Stimulated activated CD4-positive, alpha-beta T cell treated with anti-CD3 and anti-CD28 coated beads, Interleukin-2, amount 100 ng/mL, for 48 hours (primary cell): ENCODE measurements around the gene RFX4.
A peak's percentile ranks its signal among the peaks of the same experiment; 100 is the strongest.

Experiments
- DNase-seq, 2 donors: peaks; one replicate each; pipeline ENCODE4 v3.0.0-alpha.2; 2020

Gene RFX4

DNA sequence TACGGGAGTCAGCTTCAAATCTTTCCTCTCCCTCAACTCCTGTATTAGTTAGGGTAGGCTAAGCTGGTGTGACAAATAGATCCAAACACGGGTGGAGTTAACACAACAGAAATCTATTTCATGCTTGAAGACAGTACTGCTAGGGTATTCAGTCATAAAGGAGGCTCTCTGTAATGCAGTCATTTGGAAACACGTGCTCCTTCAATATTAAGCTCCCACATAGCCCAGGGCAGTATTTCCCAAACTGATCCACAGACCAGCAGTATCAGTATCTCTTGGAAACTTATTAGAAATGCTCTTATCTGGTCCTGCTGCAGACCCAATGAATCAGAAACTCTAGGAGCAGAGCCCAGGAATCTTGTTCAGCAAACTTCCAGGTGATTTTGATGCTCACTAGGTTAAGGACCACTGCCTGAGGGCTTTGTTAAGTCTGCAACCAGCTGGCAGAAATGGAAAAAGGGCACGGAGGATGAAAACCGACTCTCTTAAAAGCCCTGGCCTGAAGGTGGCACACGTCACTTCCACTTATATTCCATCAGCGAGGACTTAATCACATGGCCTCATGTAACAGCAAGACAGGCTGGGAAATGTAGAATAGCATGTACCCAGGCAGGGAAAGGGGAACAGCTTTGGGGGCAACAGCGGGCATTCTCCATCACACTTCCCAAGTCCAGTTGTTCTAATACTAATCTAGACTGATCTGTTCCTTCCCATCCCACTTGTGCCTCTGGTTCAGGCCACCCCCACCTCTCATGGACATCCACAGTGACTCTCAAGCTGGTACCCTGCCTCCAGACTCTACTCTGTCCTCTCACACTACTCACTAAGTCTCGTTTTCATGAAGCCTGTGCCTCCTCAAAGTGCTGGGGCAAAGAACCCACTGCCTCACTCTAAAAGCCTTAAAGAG lies 153.5 kb downstream of the RFX4 start:
- DNase-seq: no peak

DNA sequence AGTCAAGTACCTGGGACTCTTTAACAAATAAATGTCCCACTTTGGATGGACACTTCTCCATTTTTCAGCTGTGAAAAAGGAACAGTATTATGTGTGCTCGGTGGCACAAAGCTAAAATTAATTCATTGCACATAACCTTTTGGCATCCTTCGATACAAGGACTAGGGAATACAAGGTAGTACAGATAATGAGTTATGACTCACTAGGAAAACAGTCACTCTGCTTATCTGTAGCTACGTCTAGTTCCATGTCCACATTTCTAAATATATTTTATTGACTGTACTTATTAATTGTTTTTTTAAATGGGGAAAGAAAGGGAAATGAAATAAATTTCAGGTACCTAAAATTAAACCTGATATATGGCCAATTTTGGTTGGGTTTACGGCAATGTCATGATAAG lies 156.5 kb downstream of the RFX4 start:
- no peak for DNase-seq

DNA sequence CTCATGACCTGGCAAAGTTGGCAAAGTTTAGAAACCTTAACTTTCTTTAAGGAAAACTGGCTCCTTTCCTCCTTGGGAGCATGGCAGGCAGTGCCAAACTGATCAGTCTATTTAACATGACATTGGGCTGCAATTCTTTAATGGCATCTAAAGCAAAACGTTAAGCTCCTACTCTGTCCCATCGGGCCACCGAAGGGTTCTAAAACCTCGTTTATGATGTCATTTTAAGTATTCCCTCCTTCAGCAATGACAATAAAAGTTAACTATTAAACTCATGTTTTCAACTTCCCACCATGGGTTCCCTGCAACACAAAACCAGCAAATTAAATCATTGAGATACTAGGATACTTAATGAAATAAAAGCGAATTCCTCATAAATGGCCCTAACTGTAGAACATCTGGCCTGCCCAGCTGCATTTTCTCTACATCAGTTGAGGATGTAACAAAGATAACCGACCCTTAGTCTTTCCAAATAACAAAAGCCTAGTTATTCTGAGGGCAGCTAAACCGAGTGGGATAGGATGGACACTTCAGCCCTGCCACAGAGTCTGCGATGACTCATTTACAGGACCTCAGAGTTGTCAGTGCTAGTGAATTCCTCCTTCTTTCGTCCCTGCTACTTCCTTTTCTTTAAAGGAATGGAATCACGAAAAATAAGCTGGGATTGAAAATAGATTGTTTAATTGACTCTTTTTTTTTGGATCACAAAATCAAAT lies 157.2 kb downstream of the RFX4 start:
- no peak for DNase-seq

DNA sequence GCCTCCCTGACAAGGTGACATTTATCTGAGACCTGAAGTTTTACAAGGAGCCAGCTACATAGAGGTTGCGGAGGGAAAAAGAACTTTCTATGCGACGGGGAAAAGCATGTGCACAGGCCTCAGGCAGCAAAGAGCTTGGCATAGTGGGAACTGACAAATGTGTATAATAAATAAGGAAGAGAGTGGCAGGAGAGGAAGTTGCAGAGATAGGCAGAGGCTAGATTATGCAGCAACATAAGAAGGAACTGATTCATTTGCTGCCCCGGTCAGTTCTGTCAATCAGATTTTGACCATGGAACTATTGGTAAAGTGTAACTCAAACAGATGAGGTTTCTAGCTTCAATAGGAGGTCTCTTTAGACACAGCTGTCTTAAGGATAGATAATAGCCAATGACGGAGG lies 158.0 kb downstream of the RFX4 start:
- no peak for DNase-seq

DNA sequence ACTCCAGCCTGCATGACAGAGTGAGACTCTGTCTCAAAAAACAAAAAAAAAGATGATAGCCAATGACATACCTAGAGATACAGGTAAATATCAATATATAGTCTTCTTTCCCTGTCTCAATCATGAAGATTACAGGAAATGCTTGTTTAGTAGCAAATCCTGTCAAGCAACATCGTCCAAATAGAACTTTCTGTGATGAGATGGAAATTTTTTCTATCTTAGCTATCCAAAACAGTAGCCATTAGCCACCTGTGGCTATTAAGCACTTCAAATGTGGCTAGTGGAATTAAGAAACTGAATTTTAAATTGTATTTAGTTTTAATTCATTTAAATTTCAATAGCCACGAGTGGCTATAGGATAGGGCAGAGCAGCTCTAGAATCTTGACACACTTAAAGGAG lies 158.4 kb downstream of the RFX4 start:
- no peak for DNase-seq

GRCh38 chr12:106743270-106743988 lies 160.6 kb downstream of the RFX4 start:
- DNase-seq: no peak

- DNase-seq: no peak
These were observed 161.8 kb downstream of the RFX4 start for GRCh38 chr12:106744600-106744999.

GRCh38 chr12:106745181-106745745 lies 162.5 kb downstream of the RFX4 start:
- no peak for DNase-seq

DNA sequence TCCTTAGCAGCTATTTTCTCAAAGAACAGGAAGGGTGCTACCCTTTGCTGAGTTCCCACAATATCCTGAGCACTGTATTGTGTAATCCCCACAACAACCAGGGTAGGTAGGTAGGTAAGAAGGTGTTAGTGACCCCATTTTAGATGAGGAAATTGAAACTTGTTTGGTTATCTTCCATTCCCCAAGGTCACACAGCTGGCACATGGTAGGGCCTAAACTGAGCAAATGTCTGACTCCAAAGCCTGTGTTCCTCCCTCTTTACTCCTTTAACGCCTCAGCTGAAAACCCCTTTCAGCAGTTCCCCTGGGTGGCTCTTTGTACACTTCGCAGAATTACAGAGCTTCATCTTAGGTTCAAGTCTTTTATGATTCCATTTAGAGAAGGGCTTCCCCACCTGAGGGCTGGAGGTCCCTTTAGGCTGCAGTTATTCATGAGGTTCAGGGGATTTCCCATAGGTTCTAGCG lies 165.2 kb downstream of the RFX4 start:
- no peak for DNase-seq

DNA sequence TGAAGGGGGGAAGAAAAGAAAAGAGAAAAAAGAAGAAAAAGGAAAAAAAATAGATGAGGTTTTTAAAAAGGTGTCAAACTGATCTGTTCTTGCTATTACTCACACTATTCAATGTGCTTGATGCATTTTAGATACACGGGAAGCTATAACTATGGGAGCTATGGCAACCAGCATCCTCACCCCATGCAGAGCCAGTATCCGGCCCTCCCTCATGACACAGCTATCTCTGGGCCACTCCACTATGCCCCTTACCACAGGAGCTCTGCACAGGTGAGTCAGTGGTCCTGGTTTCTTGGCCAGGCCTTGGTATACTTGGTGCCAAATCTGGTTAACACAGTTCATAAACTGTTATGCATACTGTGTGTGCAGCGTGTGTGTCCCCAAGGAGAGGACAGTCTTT lies 167.7 kb downstream of the RFX4 start:
- DNase-seq: no peak

- DNase-seq: peak in 1 of 2 donors; percentile 48
These were observed 170.7 kb downstream of the RFX4 start for GRCh38 chr12:106753526-106753925.

- DNase-seq: no peak
These were observed 171.5 kb downstream of the RFX4 start for GRCh38 chr12:106754331-106754730.

DNA sequence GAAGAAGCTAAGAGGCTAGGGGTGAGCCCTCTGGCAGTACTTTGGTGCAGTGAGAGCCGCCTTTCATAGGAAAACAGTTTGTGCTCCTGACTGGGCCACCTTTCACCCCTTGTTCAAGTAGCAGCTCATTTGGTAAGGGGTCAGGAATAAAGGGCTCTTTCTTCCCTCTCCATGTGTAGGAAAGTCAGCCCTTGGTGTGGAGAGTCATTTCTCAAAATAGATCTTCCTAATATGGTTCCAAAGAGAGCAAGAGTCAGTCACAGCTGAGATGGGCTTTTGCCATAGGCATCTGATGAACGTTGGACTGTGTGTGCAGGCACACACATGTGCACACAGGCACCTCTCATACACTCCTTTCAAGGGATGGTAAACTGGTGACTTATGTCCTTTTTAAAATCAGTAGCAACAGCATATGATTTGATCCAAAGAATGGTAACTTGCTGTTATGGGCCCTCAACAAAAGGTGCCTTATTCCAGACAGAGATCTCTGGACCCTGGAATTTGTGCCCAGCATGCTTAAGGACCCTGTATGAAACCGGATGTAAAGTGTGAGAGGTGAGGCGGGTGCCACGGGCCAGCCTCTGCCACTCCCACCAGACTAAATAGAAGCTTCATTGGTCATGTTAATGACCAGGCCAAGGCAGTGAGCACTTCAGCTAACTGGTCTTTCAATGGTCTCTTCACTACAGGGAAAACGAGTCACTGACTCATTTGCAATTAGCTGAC lies 175.0 kb downstream of the RFX4 start:
- DNase-seq: no peak

GRCh38 chr12:106758349-106759110 lies 175.7 kb downstream of the RFX4 start:
- no peak for DNase-seq

DNA sequence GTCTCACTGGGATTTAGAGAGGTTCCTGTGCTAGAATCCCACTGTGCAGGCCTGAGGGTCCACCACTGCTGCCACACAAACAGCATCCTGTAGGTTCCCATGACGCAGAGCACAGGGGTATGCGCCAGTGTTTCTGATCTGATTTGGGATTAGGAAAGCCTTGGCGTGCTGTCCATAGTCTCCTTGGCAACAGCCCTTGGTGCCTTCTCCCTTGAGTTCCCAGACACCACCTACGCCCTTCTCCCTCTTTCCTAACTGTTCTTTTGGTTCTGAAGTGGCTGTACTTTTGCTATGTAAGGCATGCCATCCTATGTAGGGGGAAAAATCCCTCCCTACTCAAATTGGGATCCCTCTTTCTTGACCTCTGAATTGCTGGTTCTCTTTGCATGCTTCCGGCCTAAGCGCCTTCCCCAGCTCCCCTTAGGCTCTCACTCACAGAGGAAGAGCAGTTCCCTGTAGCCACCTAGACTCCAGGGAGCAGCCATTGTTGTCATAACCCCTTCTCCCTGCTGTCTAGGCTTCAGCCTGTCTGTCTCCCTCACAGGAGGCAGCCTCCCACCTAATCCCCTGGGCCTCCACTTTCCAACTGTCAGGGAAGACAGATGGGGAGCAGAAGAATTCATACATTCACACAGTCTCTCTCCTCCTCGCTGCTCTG lies 176.9 kb downstream of the RFX4 start:
- no peak for DNase-seq

DNA sequence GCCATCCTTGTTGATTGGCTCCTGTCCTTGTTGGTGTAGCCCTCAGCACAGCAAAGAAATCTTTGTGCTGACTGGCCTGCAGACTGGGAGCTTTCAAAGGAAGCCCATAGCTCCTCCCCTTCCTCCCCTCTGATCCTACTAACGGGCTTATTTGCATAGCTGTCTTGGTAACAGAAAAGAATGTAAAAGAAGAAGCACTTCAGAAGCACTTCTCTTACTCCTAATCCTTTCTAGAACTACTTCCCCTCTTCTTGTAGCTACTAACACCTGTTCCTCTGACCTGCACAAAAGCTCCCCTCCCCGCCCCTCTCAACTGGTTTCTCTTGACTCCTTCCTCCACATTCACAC lies 177.4 kb downstream of the RFX4 start:
- DNase-seq: no peak

DNA sequence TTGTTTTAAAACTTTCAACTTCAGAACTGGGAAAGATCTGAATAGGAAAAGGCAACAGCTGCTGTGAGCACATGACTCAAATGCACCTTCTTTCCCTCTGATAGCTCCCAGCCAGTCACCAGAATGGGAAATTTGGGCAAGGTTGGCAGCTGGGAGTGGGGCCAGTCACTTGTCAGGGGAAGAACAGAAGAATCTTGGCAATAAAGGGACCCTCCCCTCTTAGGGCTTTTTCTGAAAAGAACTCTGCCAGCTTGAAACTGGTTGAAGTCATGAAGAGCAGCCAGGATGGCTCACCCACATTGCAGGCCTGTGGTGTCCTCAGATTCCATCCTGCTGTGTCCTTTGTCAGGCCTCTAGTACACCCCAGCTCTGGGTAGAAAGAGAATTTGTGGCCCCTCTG lies 181.4 kb downstream of the RFX4 start:
- DNase-seq: no peak

DNA sequence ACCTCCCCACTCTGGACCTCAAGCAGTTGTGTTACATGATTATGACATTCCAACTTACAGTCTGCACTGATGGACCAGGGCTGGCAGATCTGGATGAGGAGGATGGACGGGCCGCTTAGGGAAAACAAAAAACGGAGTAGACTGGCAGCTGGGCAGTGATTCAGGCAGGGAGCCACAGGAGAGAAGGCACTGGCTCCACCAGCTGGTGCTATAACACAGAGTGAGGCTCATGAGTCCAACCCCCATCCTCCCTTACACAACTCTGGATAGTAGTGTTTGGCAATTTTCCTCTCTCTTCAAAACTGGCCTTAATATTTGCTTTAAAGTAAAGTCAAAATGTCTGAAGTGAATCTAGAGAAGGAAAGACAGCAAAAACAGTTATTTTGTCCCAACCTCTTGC lies 181.9 kb downstream of the RFX4 start:
- DNase-seq: no peak

GRCh38 chr12:106766393-106766826 lies 183.6 kb downstream of the RFX4 start:
- no peak for DNase-seq

DNA sequence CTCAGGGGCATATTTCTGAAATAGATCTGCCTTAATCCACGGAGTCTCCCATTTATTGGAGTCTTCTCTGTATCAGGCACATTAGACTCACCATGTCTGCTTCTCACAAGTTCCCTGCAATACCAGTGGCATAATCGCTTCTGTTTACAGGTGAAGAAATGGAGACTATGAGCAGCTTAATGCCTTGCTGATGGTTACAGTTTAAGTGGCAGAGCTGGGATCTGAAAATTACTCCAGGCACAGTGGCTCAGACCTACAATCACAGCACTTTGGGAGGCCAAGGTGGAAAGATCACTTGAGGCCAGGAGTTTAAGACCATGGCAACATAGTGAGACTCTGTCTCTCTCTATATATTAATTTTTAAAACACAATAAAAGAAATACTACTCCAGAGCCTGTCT lies 184.4 kb downstream of the RFX4 start:
- DNase-seq: no peak
